ENCODE data around the gene ZNF175.
A peak's percentile ranks its signal among the peaks of the same experiment; 100 is the strongest.
"Not testable (repeated sequence)": the region's sequence is repeated elsewhere in the genome, so short reads cannot be mapped to it uniquely, and the experiment has no call there.

ZNF175 gene

DNA sequence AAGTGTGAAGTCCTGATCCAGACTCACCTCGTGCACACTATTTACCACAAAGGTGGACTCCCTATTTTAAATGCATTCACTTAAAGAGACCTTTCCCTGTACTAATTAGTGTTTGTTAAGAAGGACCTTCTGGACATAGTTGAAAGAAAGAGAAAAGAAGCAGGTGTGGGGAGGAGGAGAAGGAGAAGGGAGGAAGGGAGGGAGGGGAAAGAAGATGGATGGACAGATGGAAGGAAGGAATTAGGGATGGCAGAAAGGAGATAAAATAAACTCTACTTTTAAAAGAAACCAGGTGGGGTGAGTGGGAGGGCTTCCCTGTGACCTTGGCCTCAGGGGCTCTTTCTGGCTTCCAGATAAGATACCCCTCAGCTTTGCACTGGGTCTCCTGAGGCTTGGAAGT is 21.4 kb downstream of the ZNF175 start:
- no peak for DNase-seq (ENCODE audit: low spot score)

GRCh38 chr19:51593138-51593890 is 22.2 kb downstream of the ZNF175 start:
- no peak for DNase-seq (ENCODE audit: low spot score)

- peak; percentile 98 for DNase-seq (ENCODE audit: low spot score)
Observed at GRCh38 chr19:51593969-51594773, 23.1 kb downstream of the ZNF175 start.

- DNase-seq (ENCODE audit: low spot score): no peak
Observed at GRCh38 chr19:51594774-51595109, 23.7 kb downstream of the ZNF175 start.

- no peak for DNase-seq (ENCODE audit: low spot score)
Observed at GRCh38 chr19:51595190-51596175, 24.4 kb downstream of the ZNF175 start.

- no peak for DNase-seq (ENCODE audit: low spot score)
Observed at GRCh38 chr19:51598159-51598915, 27.3 kb downstream of the ZNF175 start.

GRCh38 chr19:51599084-51599483 is 28.0 kb downstream of the ZNF175 start:
- no peak for DNase-seq (ENCODE audit: low spot score)

GRCh38 chr19:51600940-51601580 is 30.0 kb downstream of the ZNF175 start:
- DNase-seq (ENCODE audit: low spot score): no peak

- DNase-seq (ENCODE audit: low spot score): no peak
Observed at GRCh38 chr19:51602189-51602854, 31.2 kb downstream of the ZNF175 start.

- DNase-seq (ENCODE audit: low spot score): no peak
Observed at GRCh38 chr19:51607077-51607476, 36.0 kb downstream of the ZNF175 start.

DNA sequence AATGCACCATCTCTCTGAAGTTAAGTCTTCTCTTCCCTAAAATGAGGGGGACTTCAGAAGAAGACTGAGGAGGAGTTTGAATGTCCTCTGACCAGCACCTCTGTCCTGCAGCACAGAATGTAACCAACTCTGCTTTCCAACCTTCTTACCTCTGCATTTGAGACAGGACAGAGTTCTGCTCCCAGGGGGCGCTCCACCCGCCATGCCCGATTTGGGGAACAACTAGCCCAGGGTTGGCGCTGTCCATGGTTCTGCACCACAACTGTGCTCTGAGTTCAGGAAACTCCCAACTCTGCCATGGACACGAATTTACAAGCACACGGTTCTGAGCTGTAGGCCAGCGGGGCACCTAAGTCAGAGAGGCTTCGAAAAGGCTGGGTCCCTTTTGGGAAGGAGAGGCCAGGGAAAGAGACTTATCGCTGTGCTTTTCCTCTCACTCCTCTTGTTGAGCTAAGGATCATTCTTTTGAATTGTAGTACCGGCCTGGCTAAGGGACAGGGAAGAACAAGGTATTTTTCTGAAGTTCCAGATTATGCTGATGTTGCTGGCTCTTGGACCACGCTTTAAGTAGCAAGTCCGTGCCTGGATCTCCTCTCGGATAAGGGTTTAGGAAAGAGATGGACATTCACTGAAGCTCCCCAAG is 37.0 kb downstream of the ZNF175 start:
- peak; percentile 57 for DNase-seq (ENCODE audit: low spot score)

DNA sequence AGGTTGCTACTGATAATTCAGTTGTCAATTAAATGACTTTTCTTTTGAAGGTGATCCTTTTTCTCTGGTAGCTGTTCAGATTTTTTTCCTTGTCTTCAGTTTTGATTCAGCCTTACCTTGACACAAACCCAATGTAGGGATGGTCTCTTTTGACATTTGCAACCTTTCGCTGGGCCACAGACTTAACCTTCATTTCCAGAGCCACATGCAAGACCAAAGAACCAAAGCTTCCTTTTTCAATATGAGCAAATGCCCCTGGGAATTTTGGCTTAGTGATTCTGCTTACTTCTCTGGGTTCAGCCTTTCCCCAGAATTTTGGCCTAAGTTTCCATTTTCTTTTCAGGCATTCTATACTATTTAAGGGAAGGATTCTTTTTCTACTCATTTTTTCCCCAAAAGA is 39.5 kb downstream of the ZNF175 start:
- no peak for DNase-seq (ENCODE audit: low spot score)

GRCh38 chr19:51614789-51615188 is 43.7 kb downstream of the ZNF175 start:
- no peak for DNase-seq (ENCODE audit: low spot score)

GRCh38 chr19:51615991-51616390 is 44.9 kb downstream of the ZNF175 start:
- no peak for DNase-seq (ENCODE audit: low spot score)

- no peak for DNase-seq (ENCODE audit: low spot score)
Observed at GRCh38 chr19:51621178-51621577, 50.1 kb downstream of the ZNF175 start.

DNA sequence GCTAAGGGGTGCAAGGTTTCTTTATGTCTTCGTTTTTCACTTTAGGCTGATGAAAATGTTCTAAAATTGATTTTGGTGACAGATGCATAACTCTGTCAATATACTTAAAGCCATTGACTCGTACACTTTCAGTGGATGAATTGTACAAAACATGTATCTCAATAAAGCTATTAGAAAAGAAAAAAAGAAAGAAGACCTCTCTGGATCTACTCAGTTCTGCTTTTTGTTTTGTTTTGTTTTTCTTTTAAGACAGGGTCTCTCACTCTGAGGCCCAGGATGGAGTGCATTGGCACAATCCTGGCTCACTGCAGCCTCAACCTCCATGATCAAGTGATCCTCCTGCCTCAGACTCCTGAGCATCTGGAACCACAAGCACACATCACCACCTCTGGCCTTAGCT is 55.6 kb downstream of the ZNF175 start:
- DNase-seq (ENCODE audit: low spot score): no peak

DNA sequence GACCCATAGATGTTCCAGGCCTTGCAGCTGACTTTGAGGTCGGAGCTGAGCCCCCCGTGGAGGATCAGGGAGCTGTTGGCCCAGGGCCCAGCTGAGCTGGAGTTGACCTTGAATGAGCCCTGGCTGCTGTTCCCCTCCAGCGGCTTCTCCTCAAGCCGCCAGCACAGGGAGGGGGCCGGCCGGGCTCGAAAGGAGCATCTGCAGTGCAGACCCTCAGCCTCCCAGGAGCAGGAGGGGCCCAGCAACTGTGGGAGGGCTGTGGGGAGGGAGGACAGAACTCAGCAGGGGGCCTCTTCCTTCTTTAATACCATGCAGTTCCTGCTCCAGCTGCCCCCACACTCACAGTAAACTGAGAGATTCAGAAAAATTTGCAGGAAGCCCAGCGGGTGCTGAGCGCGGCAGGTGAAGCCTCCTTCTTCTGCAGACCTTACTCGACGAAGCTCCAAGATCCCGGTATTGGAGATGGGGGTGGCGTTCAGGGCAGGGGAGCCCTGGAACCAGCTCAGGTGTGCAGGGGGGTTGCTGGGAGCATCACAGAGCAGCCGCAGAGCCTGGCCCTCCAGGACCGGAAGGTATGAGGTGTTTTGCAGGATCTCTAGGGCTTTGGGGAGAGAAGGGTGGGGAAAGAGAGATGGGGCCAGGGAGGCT is 56.5 kb downstream of the ZNF175 start:
- no peak for DNase-seq (ENCODE audit: low spot score)

DNA sequence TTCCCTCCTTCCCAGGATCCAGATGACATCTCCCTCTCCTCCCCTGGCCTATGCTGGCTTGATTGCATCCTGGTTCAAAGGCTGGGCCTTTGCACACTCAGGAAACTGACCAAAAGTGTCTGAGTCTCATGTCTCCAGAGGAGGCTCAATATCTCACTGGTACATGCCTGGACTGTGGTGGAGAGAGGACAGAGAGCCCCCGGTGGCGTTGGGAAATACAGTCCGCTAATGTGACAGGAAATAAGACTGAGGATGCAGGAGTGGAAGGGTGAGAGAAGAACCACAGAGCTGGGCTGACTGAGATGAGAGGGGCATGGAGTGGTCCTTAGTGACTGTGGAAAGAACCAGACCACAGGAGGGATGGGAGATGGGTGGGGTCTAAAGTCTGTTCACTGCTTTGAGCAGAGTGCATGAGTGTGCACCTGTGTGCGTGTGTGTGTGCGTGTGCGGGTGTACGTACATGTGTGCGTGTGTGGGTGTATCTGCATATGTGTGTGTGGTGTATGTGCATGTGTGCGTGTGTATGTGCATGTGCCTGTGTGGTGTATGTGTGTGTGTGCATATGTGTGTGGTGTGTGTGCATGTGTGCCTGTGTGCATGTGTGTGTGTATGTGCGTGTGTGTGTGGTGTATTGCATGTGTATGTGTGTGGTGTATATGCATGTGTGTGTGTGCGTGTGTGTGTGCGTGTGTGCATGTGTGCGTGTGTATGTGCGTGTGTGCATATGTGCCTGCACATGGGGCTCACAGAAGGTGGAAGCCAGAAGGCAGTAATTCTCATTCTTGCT is 57.3 kb downstream of the ZNF175 start:
- DNase-seq (ENCODE audit: low spot score): no peak

- DNase-seq (ENCODE audit: low spot score): not testable (repeated sequence)
Observed at GRCh38 chr19:51630315-51630714, 59.2 kb downstream of the ZNF175 start, which contains the start of gene SIGLEC5. SIGLEC5 (minus strand) TSS chr19:51630401; CDS start chr19:51630335, 66 bp downstream.

Data from SW480 (cell line).